HG03103 (cell line): ENCODE measurements around the gene SAP30L.

Source experiments
- ATAC-seq: cut with Tn5 transposase; IDR thresholded peaks from one replicate; pipeline ENCODE4 v1.9.1; 2021; ENCODE audit warnings: low read depth; ENCODE audit not compliant: unreplicated experiment

SAP30L gene

DNA sequence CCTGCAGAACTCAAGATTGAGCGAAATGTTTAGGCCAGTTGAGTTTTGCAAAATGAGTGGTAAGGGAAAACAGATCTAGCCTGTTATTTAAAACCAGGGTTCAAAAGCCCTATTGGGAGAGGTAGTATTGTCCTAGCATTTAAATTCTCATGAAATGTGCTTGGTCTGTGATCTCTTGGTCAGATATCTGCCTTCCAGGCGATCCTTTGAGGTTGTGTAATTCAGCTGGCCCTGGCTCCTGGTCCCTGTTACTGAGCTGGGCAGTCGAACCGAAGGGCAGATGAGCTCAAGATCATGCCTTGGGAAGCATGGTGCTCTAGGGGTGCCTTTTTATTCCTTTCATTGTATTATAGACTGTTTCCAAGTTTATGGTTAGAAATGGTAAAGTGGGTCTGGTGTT lies 14.4 kb downstream of the SAP30L start:
- no peak for ATAC-seq

DNA sequence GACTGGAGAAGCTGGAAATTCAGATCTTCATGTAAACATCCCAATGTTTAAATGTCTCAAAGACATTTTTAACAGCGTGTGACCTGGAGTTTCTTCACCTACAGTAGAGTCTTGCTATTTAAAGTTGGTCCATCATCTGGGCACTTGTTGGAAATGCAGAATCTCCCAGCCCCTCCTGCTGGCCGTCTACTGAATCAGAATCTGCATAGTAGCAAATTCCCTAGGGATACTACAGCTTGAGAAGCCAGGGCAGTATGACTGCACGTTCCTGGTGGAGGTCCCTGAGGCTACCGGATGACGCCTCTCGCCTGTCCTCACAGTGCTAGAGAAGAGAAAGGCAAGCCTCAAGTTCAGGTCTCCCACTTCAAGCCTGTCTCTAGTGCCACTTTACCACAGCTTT lies 15.7 kb downstream of the SAP30L start:
- no peak for ATAC-seq

DNA sequence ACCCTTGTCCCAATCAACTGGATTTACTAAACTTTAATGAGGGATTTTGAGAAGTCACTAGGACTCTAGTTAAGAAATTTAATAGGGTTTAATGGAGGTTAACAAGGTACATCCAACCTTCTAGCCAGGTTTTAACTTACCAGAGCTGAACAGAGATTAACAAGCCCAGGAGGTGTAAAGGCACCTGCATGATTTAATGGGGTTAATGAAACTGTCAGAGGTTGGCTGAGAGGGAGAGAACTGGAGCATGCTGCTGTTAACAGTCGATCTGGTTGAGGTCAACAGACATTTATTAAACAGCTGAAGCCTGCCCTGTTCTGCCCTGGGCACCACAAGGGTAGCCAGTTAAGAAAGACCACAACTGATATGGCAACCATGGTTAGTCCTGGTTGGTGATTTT lies 18.6 kb downstream of the SAP30L start:
- ATAC-seq: no peak

DNA sequence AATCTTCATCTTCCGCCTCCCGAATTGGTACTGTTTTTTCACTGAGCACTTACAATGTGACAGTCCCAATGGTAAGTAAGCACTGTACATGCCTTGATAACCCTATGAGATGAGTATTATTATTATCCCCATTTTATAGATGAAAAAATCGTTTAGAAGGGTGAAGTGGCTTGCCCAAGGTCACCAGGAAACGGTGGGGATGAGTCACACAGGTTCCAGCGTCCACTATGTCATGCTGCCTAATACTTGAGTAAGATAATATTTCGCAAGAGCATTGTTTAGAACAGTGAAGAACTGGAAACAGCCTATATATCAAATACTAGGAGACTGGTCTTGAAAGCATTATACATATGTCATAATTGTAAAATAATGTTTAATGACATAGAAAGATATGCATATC lies 19.4 kb downstream of the SAP30L start:
- ATAC-seq: no peak

DNA sequence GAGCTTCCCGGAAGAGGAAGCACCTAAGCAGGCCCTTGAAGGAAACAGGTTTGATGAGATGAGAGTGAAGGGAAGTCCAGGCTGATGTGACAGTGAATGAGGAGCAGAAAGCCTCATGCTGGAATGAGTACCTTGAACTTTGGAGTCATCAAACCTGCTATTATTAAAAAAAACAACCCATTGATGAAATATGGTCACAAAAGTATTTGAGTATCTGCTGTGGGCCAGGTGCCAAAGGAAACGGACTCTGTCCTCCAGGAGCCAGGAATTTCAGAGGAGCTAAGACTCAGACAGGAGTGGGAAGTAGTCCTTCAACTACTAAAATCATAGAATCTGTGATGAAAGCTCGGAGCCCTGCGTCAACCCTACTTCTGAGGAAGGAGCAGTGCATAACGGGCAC lies 20.4 kb downstream of the SAP30L start:
- ATAC-seq: no peak

DNA sequence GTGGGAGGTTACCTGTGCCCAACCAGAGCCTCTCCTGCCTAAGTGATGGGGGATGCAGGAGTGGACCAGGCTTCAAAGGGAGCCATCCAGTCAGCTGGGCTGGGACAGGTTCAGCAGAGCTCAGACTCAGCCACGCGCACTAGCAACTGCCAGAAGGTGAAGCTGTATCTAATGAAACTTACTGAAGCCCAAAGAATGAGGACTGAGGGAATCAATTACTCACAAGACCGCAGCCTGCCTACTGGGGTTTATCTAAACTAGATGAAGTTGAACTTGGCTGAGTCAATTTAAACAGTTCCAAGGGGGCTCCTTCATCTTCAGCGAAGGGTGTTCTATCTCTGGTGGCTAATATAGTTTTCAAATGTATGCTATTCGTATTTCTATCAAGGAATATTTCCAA lies 20.9 kb downstream of the SAP30L start:
- ATAC-seq: no peak

DNA sequence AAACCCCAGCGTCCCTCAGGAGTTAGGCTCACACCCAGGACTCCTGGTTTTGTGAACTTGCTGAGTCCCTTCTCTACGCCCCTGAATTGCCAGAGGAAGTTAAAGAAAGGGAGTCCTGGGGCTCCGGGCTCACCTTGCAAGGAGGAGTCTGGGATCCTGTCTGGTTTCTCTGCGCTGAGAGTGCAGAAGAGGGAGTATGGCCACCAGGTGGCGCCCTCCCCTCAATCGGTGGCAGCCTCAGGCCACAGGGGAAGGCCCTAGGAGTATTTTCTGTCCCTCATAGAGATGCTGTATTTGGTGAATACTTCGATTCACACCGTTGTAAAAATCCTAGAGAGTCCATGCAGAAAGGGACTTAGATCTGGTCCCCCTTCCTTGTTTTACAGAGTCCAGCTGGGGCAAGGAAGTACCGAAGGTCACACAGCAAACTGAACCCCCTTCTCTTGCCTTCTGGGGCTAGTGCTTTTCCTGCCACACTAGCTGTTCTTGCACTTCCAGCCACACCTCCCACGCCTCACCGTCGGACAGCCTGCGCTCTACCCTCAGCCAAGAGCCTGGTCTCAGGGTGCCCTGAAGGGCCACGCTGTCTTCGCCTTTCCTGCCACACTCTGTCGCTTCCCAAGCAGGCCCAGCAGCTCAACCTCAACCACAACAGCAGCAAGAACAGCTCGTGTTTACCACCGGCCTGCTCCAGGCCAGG lies 22.0 kb downstream of the SAP30L start:
- peak; percentile 94 for ATAC-seq

DNA sequence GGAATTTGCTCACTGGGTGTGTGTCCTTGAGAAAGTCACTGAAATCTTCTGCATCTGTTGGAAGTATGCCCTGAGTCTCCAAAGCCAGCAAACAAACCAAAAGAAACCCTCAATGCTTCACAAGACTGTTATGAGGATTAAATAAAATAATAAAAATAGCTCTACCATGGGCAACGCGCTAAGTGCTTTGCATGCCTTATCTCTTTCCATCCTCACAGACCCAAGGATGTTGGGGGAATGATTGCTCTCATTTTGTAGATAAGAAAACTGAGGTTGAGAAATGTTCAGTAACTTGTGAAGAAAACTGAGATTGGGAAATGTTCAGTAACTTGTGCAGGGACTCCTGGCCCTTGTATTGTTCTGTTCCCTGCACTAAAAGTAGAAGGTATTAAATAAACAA lies 24.3 kb downstream of the SAP30L start:
- no peak for ATAC-seq

DNA sequence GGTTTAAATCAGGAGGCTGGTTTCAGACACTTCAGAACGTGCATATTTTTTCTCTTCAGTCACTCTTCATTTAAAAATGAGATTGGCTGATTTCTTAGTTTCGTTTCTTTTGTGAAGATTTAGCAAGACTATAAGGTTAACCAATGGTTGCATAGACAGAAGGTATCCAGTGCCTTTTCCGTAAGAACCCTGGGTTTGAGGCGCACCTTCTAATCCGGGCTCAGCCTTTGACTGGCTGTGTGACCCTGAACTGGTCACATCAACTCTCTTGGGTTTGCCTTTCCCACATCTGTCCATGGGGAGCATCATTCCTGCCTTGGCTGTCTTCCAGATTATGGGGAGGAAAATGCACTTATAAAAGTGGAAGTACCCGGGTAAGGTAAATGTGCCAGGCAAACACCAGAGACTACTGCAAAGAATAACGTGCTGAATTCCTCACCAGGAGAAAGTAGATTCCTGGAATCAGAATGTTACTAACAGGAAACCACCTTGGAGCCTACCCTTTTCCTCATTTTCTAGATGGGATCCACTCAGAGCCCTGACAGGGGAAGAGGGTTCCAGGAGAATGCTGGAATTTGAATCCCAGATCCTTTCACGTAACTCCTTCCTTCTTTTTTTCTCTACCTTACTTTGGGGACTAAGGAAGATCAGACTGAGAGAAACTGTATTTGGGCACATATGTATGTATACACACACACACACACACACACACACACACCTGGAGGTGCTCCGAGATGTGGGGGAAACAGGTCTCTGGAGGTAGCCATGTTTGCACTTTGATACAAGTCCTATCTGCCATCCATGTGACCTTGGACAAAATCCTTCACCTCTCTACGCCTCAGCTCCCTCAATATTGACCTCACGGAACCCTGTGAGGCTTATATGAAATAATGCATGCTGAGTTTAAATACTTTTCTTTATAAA lies 25.4 kb downstream of the SAP30L start:
- no peak for ATAC-seq

DNA sequence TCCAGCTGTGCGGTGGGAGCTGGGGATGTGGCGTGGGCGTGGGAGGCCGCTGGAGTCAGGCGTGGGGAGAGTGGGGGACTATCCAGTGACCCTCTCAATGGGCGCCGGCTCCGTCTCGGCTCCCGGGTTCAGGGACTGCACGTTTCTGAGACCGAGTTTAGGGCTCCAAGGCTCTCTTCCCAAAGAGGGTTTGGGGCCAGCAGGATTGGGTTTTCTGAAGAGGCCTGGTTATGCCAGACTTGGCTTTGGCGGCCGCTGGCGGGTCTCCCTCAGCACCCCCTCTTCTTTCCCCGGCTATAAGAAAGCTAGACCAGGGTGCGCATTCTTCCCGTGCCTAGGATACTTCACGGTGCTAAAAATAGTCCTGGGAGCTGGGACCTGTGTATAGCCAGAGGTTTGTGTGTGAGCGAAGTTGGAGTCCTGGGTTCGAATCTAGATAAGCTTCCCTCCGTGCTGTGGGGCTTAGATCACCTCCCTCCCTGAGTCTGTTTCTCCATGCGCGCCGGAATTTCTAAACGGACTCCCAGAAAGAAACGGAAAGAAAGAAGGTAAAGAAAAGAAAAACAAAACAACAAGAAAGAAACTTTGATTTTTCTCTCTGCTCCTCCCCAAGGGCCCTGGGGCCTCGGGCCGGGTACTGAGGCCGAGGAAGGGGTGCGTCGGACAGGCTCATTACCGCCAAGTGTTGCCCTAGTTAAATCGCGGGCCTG lies 27.2 kb downstream of the SAP30L start:
- ATAC-seq: no peak

DNA sequence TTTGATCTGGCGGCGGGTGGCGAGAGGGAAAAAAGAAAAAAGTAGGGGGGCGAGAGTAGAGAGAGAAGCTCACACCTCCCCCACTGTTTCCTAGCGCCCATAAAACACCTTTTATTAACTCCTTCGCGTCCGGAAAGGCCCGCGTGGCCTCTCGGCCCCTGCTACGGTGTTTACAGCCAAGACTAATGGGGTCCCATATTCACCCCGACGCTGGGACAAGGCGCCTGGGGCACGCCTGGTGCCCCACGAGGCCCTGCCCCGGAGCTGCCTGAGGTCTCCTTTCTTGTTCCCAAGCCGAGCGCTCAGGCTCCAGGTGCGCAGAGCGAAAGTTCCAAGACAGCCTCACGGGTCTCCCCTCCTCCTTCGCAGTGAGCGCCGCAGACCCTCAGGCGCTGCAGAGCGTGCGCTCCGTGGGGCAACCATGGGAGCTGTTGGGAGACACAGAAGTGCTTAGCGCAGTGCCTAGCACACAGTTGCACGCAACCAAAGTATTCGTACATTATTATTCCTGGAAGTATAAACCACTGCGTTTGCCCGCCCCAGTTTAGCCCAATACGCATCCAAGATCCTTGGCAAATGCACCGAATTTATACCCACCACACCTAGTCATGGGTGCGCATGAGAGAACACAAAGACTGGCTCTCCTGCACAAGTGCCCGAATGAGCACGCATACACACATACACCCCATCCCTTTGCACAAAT lies 27.9 kb downstream of the SAP30L start:
- no peak for ATAC-seq

DNA sequence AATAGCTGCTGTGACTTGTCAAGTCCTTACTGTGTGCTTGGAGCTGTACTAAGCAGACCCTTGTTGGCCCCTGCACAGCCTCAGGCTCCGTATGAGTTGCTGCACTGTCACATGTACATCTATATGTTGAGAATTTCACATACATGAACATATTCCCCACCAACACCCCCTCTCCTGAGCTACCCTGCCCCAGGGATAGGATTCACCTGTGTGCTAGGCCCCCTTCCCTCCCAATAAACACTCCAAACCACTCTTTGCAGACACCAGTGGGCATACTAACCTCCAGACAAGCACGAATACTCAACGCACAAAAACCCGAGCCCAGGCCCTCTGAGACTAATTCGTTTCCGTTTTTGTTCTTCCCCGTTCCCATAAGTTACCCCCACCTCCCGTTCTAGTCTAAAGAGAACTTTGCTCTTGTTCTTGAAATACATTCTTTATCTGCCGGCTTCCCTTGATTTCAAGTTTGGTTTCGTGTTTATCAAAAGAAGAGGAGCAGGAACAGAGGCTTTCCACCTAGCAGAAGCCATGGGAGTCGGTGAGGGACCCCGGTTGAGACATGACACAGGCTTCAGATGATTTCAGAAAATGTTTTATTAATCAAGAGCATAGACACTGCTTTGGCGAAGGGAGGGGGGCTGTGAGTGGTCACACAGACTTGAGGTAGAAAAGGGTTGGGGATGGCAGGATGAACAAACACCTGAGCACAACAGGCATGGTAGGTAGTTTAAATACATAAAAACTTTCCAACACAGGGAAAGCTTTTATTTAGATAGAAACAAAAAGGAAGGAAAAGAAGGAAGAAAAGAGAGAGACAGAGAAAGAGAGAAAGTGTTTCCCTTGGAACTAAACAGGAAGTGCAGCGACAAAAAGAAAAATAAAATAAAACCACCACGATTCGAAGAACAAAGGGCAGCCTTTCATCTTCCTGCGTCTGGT lies 28.9 kb downstream of the SAP30L start:
- no peak for ATAC-seq

DNA sequence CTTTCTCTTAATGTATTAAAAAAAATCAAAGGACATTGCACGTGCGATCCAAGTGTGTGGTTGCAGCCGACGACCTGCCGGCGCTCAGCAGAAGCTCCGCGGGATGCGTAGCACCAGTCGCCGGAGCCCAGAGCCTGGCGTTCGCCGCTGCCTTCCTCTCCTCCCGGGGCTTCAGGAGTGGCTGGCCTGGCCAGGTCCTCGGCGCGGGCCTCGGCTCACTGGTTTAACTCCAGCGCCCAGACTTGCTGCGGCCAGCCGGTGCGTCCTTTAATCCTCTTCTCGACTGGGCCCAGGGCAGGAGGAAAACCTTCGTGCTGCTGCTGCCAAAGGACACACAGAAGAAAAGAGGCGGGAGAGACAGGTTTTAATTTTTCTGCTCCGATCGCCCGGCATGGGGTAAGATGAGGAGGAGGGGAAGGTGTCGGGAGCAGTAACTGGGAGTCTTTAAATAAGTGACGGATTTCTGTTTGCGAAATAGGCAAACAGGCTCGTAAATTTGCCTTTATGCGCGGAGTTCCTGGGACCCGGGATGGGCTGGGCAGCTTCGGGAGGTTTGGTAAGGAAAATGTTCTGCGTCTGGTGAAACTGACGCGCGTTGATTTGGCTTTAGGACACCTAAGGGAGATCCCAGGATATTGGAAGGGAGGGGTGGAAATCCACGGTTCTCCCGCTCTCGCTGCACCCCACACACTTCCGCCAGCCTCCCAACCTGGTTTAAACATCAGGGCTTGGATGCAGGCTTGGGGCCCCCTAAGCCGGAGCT lies 30.0 kb downstream of the SAP30L start:
- ATAC-seq: no peak

DNA sequence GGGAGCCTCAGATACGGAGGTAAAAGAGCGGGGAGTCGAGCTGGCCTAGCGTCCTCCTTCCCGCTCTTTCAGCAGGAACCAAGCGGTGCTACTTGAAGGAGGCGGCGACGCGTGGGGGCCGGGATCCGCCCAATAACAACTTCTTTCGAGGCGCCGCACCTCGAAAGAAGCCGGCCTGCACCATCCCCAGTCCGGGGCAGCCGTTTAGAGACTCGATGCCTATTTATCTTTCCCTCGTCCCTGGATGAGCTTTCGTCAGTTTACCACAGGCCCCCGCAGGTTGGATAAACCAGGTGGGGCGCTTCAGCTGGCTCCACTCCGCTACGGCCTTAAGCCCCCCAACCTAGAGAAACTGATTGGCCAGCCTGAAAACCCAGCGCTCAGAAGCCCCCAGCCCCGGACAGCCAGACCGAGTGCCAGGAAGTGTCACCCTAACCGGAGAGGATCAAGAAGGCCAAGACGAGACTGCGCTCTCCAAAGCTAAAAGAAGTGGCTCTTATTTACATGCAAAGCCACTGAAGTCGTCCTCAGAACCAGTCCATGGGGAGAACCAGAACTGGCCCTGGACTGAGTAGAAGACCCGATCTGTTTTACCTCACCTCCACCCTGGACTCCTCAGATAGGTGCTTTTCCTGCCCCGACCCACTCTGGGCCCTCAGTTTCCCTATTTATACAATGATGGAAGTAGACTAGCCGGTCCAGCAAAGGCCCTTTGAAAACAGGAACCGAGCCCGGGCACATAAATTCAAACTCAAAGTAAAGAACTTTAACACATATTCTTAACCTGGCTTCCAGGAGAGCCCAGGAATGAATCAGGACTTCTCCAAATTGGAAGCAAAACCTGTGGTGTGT lies 30.8 kb downstream of the SAP30L start:
- ATAC-seq: no peak

DNA sequence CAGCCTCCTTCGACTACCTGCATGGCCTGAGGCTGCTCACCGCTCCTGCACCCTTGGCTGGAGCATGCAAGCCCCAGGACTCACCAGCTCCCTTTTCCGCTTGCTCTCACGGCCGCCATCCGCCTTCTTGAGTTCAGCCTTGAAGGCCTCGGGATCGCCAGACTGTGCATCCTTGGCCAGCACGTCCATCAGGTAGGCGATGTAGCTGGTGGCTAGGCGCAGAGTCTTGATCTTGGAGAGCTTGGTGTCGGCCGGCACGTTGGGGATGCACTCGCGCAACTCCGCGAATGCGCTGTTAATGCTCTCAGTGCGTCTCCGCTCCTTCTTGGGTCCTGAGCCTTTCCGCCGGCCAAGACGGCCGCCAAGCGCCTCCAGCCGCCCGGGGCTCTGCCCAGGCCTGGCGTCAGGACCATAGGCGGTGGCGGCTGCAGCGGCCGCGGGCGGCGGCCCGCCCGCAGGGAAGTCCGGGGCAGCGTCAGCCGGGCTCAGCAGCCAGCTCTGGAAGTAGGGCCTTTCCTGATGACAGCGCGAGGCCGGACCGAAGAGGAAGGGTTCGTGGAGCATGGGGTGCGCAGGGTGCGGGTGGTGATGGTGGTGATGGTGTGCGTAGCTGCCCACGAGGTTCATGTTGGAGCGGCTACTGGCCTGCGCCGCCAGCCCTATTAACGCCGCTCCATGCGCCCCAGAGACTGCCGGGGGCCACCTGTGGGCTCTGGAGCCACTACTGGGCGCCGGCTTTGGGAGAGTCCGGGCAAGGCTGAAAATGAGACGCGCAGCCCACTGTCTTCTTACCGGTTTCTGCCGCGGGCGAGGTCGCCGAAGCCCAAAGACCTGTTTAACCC lies 31.8 kb downstream of the SAP30L start:
- ATAC-seq: no peak

DNA sequence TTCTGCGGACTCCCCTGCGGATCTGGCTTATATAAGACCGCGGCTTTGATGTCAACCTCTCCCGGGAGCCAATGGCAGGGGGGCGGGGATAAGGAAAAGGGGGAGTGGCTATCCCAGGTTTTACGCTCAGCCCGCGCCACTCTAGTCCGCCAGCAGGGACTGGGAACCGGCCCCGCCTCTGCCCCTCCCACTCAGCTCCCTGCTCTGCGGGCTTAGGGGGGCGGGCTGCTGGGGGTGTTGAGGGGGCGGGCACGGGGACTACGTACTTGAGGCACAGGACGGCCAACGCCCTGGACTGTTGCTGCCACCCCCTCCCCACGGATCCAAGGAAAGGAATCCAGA lies 32.4 kb downstream of the SAP30L start, which contains the start of gene HAND1:
TSS of gene HAND1 (minus strand) at position 4 of the 342 bp plus-strand sequence. CDS start 219 bp downstream, outside the sequence.
- no peak for ATAC-seq

DNA sequence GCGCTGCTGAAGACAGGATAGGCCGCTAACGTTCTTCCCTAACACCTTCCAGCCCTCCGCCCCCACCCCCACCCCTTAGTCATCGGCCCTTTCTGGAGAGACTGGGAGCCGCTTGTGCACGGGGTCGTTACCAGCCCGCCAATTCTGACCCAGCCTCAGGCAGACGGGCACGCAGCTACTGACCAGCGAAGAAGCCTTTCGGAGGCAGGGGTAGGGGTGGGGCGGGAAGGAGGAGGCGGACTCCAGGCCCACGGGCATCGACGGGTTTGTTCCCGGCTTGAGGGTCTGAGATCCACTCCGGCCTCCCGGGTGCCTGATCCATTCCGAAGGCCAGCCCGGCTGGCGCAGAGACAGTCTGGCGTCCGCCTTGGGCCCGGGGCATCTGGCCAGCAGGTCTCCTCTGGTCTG lies 33.0 kb downstream of the SAP30L start:
- ATAC-seq: no peak
